ENCODE results near the gene SLC19A2.
A peak's percentile ranks its signal among the peaks of the same experiment; 100 is the strongest.
"Not testable (repeated sequence)": the region's sequence is repeated elsewhere in the genome, so short reads cannot be mapped to it uniquely, and the experiment has no call there.

Gene SLC19A2, protein sequence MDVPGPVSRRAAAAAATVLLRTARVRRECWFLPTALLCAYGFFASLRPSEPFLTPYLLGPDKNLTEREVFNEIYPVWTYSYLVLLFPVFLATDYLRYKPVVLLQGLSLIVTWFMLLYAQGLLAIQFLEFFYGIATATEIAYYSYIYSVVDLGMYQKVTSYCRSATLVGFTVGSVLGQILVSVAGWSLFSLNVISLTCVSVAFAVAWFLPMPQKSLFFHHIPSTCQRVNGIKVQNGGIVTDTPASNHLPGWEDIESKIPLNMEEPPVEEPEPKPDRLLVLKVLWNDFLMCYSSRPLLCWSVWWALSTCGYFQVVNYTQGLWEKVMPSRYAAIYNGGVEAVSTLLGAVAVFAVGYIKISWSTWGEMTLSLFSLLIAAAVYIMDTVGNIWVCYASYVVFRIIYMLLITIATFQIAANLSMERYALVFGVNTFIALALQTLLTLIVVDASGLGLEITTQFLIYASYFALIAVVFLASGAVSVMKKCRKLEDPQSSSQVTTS

DNA sequence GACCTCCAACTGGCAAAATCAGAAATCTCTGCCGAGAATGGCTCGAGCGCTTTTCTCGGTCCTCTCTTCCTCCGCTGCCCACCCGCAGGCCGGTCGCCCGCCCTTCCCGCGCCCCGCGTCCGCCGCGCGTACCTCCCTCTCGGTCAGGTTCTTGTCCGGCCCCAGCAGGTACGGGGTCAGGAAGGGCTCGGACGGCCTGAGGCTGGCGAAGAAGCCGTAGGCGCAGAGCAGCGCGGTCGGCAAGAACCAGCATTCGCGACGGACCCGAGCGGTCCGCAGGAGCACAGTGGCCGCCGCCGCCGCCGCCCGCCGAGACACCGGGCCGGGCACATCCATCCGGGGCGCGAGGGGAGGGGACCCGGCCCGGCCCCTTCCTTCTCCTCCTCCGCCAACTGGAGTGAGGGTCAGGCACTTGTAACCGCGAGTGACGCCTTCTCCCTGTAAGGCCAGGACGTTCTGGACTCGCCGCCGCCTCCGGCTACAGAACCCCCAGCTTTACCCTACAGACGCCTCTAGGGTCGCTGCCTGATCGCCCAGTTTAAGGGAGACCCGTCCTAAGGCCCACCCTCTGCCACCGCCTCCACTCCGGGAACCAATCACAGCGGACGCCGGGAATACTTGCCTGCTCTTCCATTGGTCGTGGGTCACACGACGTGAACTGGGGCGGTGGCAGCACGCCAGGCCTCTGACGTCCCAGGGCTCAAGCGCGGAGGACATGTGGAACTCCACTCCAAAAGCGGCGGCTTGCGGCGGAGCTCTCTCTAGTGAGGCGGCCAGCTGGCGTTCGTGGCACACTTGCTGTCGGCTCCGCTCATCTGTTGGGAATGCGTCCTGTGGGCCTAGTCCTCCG lies at the start of gene SLC19A2:
Gene SLC19A2, minus strand, starts transcription at position 514 of the 850 bp plus-strand sequence. Its CDS starts 178 bp downstream, at position 336.
- FAIRE-seq = peak; percentile 95

DNA sequence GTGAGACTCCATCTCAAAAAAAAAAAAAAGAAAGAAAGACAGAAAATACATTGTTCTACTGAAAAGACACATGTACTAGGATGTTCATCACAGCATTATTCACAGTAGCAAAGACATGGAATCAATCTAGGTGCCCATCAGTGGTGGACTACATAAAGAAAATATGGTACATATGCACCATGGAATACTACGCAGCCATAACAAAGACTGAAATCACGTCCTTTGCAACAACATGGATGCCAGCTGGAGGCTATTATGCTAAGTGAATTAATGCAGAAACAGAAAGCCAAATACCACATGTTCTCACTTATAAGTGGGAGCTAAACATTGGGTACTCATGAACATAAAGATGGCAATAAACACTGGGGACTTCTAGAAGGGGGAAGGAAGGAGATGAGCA lies 48.9 kb upstream of the SLC19A2 start:
- FAIRE-seq = no peak

DNA sequence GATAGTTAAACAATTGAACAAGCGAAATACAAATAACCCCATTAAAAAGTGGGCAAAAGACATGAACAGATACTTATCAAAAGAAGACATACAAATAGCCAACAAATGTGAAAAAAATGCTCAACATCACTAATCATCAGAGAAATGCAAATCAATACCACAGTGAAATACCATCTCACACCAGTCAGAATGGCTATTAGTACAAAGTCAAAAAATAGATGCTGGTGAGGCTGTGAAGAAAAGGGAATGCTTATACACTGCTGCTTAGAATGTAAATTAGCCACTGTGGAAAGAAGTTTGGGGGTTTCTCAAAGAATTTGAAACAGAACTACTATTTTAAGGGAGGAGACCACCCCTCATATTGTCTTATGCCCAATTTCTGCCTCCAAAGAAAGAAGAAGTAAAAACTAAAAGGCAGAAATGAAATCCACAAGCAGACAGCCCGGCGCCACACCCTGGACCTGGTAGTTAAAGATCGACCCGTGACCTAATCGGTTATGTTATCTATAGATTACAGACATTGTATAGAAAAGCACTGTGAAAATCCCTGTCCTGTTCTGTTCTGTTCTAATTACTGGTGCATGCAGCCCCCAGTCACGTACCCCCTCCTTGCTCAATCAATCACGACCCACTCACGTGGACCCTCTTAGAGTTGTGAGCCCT lies 47.9 kb upstream of the SLC19A2 start:
- not testable (repeated sequence) for FAIRE-seq

DNA sequence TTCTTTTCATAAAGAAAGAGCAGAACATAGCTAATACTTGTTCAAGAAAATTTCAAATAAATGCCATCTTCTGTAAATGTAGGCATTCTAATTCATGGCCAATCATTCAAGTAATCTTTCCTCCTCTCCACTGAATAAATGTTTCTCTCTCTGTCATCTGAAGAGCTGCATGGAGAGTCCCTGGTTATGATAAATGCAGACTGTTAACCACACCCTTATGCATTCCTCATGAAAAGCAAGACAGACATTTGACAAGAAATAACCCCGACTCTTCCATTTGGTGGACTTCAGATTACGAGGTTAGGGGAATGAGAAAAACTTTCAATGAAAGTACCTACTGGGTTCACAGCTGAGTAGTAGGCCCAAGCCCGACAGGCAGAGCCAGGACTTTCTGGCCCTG lies 44.7 kb upstream of the SLC19A2 start:
- no peak for FAIRE-seq

DNA sequence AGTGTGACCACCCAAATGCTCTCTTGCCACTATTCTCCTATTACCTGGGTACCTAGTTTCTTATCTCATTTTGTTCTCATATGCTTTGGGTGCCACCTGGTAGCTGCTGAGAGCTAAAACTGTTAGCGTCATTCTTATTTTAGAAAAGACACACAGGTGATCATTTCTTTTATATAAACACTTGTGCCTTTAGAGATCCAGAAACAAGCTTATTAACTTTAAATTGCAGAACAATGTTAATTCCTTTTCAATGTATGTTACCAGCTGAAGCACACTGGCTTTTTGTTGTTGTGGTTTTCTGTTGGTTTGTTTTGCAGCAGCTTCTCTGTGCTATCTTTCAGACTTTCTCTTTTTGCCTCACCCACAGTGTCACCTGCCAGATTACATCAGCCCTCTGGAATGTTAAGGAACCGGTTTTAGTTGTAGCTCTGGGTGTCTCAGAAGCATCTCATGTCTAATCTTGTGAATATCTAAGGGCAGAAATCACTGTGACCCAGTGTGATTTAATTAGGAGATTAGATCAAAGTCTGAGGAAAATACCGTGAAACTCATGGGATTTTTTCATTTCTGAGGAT lies 43.4 kb upstream of the SLC19A2 start:
- FAIRE-seq = no peak

DNA sequence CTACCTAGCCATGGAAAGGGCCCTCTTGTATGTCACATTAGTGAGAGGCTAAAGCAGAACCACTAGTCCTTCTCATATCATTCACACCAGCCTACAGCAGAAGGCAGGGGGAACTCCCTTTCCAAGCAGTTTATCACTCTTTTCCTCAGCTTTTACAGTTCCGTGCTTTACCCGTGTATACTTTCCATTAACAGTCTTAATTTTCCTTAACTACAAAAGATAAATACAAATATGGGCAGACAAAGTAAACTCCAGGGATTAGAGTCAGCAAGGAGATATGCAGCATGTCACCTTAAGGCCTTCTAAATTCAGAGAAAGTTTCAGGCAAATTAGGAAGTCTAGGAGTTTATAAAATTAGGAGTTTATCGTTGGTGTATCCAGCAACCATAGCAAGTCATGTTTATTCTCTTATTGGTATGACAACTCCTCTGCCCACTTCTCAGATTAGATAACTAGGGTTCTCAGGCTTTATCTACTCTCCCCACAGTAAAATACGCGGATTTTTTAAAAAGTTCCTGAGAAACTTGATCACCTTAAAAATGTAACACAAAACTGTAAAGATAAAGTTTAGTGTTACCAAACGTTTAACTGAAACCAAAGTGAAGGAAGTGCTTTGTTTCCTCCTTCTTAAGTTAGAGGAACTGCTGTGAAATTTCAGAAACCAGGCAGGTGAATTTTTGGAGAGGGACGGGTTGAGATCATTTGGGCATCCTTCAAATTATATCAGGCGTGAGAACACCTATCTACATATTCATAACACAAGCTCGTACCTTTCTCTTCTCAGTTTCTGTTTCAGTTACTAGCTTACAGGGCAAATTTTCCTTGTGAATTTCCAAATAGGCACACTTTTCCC lies 42.7 kb upstream of the SLC19A2 start:
- FAIRE-seq = no peak

DNA sequence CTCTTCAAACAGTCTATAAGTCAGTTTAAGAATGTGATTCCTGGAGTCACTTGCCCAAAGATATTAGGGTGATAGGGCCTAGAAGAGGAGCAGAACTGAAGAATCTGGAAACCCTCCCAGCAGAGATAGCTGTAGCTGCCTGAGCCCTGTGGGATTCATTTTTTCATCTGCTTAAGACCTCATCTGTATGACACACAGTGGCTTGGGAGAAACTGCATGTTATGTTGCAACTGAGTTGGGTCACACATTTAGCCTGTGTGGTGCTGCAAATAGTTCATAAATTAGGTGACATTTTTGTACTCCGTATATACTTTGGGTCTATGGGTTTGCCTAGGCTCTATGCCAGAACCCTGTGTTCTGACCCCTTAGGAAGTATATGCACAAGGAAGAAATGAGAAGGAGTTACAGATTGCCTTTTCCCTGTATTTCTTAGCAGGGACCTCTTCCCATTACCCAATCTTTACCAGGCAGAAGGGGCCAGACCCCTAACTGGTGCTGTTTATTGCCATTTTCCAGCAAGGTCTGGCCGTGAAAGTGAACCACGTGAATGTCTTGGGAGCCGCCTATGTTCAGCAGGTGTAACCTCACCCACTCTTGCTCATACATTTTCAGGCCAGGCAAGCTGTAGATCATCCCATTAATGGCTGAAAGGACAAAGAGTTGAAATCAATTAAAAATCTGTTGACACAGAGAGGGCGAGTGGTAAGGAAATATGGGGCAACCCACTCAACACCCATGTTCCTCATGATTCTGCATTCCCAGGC lies 41.9 kb upstream of the SLC19A2 start:
- no peak for FAIRE-seq

DNA sequence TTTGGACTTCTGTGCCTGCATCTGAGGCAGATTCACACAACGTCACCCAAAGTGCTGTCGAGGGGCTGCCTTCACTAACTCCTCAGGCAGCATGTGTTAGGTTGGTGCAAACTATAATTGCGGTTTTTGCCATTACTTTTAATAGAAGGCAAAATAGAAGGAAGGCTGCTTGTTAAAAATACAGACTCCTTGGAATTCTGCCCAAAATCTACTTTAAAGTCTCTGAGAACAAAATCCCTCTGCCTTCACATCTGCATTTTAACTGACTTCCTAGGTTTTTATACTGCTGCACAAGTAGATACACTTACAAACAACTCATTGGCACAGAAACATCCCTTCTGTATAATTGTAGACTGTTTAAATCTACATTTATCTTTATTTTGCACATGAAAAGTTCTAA lies 41.3 kb upstream of the SLC19A2 start:
- no peak for FAIRE-seq

DNA sequence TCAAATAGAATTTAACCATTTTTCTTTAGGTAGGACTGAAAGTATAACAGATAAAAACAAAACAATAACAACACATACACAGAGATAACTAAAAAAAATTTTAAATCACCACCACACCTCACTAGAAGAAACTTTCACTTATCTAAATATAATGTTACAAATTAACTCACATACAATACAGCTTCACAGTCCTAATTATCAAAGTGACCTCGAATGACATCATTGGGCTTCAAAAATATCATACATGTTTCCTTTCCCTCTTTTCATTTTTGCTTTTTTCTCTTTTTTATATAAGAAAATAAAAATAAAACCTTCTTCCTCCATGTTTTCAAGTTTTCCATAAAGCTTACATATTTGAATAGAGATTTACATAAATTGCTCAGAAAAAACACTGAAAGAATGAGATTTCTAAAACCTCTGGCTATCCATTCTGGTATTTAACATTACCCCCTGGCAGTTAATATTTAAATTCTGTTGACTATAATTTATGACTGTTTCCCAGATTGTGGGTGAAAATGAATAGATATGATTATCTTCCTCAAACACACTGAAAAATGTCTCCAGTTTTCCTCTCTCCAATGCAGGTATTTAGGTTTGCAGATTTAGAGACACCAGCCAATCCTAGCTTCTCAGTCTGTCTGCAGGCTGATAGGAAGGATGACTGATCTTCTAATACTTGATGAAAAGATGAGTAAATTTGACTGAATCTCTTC lies 40.5 kb upstream of the SLC19A2 start:
- FAIRE-seq = no peak

DNA sequence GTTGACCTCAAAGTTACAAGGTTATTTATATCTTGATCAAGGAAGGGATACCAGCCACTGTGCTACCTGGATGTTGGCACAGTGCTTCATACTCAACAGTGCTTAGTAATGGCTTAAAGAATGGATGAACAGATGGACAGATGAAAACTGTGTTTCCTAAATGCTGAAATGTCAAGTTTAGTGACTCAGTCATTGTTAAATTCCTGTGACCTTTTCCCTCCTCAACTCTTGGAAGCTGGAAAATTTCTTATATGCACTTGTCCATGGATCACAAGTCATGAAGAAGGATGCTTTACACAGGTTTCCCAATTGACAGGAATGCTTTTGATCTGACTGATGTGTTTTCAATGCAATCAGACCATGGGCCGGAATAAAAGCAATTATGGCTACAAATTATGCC lies 39.6 kb upstream of the SLC19A2 start:
- no peak for FAIRE-seq

DNA sequence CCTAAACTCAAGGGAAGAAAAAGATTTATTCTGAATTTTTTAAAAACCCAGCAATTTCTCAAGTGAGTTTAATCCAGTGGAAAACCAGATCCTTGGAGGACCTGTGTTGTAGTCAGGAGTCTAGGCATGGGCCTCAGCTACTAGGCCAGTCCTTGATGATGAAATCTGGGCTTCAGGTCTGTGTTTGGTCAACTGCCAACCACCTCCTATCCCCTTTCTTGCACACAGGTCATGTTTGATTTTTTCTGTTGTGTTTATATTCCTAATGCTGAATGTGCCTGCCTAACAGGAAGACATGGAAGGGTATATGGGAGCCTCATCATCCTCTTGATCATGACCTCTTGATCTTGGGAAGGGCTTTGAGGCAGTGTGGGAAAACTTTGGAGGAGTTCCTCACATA lies 38.2 kb upstream of the SLC19A2 start:
- no peak for FAIRE-seq

DNA sequence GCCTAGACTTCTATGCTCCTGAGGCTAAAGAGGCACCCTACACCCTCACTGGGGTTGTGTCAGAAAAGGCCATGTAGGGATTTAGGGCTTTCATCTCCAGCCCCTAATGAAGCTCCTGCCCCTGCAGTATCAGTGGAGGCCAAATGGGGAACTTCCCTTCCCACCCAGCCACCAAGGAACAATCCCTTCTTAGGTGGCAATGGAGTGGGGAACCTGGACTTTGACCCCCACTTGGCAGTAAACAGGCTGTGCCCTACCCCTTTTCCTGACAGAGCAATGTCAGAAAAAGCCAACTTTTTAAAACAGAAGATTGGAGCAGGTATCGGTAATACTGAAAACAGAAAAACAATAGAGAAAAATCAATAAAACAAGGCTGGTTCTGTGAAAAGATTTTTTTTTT lies 35.5 kb upstream of the SLC19A2 start:
- FAIRE-seq = no peak

DNA sequence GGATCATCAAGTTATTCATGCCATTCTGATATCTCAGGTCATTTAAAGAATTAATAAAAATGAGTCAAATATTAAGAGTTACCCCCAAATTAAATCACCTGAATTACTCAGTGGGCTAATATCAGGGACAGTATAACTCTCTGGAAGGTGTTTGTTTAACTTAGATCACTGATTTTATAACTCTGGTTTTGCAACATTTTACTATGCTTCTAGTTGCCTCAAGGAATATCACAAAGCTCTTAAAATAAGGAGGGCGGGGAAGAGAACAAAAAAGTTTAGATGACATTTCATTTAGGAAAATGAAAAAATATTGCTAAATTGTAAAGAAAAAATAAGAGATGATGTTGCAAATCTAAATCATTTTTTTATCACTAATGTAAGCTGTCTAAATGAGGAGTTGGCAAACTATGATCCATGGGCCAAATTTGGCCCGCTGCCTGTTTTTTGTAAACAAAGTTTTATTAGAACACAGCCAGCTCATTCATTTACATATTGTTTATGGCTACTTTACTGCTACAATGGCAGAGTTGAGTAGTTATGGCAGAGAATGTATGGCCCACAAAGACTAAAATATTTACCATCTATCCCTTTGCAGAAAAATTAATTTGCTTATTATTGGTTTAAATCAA lies 31.9 kb upstream of the SLC19A2 start:
- FAIRE-seq = no peak

DNA sequence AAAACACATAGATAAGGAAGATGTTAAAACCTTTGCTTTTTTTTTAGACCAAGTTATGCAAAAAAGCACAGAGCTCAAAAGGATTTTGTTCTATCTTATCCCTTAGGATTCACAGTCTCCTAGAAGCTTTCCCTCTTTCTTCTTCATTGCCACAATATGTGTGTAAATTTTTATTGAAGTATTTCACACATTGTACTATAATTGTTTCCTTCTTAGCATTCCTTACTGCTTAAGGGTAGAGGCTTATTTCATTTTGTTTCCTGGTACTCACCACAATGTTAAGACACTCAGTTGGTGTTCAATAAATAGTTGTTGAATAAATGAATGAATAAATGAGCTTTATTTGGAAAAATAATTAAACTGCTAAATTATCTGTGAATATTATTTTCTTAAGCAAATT lies 29.9 kb upstream of the SLC19A2 start:
- FAIRE-seq = no peak

DNA sequence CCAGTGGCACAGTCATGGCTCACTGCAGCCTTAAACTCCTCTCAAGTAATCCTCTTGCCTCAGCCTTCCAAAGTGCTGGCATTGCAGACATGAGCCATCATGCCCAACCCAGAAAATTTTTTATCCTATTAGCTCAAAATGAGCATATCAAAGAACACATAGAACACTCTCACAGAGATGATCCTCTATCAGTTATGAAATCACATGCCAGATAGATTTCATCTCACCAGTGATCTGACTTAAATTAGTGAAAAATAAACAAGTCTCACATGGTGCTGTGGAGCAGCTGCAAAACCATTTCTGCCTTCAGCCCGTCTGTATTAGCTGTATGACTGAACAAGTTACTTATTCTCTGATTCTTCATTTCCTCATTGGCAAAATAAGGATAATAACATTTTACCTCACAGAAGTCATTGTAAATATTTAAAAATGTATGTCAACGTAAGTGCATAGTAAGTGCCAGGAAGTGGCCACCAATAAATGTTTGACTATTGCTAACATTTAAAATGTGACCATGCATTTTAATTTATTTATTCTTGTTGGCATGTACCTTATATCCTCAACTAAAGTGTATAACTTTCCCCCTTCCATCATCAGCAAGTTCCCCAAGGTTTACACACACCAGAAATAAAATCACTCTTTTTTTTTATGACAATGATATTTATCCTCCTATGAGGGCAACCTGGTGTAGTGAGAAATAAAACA lies 29.0 kb upstream of the SLC19A2 start:
- FAIRE-seq = no peak

DNA sequence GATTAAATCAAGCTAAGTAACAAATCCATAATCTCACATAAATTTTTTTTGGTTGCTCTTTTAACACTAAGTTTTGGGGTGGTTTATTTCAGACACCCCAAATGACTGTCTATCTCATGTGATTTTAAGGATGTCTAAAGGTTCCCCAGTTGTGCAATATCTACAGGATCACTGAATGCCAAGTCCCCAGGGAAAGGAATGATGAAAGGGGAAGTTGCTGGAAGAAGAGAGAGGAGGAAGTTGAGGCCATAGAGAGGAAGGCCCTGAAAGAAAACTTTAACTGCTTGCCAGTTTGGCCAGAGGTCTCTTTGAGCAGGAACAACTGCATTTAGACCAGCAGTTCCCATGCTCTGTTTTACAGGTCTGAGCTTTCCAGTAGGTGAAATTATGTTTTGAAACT lies 27.5 kb upstream of the SLC19A2 start:
- no peak for FAIRE-seq

DNA sequence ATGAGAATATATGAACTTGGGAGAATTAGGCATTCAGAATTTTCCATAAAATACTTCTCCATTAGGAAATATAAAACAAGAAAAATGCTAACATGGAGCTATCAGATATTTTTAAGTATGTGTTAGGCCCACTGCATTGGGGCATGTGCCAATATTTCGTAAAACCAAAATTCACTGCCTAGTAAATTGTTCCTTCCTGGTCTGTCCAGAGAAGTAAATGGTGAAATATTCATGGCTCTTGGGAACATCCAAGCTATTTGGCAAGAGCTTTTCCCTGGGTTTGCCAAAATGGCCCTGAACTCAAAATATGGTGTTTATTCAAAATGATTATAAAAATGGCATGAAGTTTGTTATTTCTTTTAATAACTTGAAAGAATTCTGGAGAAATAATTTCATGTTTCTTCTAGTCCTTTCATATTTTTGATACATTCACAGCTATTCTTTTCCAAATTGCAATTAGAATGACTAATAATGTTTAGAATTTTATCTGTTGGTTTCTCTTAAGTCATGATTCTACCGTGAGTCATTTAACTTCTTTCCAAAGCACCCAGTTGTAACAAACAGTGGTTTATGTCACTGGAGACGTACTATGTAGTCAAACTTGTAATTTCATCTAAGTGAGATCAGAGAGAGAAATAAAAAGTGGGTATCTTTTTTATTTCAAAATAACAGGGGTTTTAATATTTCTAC lies 25.7 kb upstream of the SLC19A2 start:
- FAIRE-seq = no peak

DNA sequence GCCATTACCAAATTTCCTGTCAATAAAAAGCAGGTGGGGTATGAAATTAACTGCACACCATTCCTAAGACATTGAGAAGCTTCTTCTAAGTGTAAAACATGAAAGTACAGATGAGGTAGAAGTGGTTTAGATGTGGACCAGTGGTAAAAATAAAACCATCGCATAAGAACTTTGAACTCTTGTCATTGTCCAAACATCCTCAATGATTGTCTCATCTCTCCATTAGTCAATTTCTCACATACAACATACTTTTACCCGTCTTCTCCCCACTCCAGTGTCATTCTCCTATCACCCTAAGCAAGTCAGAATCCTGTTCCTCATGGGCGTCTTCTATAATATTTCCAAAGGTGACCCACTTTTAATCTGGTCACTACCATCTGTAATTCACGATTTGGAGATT lies 24.3 kb upstream of the SLC19A2 start:
- no peak for FAIRE-seq

DNA sequence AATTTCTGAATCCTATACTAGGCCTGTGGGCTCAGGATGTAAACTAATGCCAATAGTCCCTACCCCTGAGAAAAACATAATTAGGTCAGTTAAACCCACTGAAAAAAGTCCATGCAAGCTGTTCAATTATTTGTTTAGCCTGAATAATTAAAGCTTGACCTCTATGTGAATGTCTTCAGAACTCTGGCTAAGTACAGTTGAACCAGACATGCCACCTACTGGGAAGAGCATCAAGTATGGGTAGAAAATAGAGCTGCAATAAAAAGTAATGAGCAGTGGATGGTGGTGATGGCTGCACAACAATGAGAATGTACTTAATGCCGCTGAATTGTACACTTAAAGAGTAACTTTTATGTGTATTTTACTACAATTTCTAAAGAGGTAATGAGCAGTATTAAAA lies 23.6 kb upstream of the SLC19A2 start:
- no peak for FAIRE-seq

All from endometrium (tissue), 2 donors.